Neuronal stem cell (in vitro differentiated cells): ENCODE data around the gene TACC3.
A peak's percentile ranks its signal among the peaks of the same experiment; 100 is the strongest.

Experiments
- DNase-seq: peaks from one replicate; pipeline ENCODE4 v3.0.0-alpha.2; 2013; ENCODE audit warnings: low spot score
- H2AFZ ChIP-seq: one replicate; pipeline ENCODE4 v1.6.1; 2013; ENCODE audit warnings: mild to moderate bottlenecking, low read length, inconsistent platforms
- H2AK5ac ChIP-seq: 2 replicates; pipeline ENCODE4 v1.6.1; 2013; ENCODE audit warnings: low read depth, mild to moderate bottlenecking, inconsistent platforms, low read length, moderate library complexity, mixed read lengths
- H2BK120ac ChIP-seq: 2 replicates; pipeline ENCODE4 v1.6.1; 2013; ENCODE audit warnings: low read depth, mild to moderate bottlenecking, inconsistent platforms, low read length, moderate library complexity, mixed read lengths
- H2BK12ac ChIP-seq: one replicate; pipeline ENCODE4 v1.6.1; 2013; ENCODE audit warnings: low read length, inconsistent platforms
- H2BK15ac ChIP-seq: 2 replicates; pipeline ENCODE4 v1.6.1; 2013; ENCODE audit warnings: mild to moderate bottlenecking, low read length, inconsistent platforms, mixed read lengths
- H2BK5ac ChIP-seq: one replicate; pipeline ENCODE4 v1.6.1; 2013; ENCODE audit warnings: inconsistent platforms, mild to moderate bottlenecking, low read length, moderate library complexity
- H3K14ac ChIP-seq: one replicate; pipeline ENCODE4 v1.6.1; 2013; ENCODE audit warnings: low read length, inconsistent platforms
- H3K18ac ChIP-seq: 2 replicates; pipeline ENCODE4 v1.6.1; 2013; ENCODE audit warnings: low read length, inconsistent platforms
- H3K23ac ChIP-seq: 2 replicates; pipeline ENCODE4 v1.6.1; 2013; ENCODE audit warnings: low read depth, mild to moderate bottlenecking, mixed read lengths, low read length, inconsistent platforms; ENCODE audit not compliant: poor library complexity
- H3K27ac ChIP-seq: replicated peaks from 3 replicates; pipeline ENCODE4 v1.5.1; 2013; ENCODE audit warnings: low read length, inconsistent platforms
- H3K27me3 ChIP-seq, 3 experiments: 2 replicates each; pipeline ENCODE4 v1.6.1; 2013; ENCODE audit warnings: low read length in 3 of 3, mild to moderate bottlenecking in 2 of 3, inconsistent platforms in 1 of 3, low read depth in 1 of 3, mixed read lengths in 1 of 3, moderate library complexity in 1 of 3; ENCODE audit not compliant: control insufficient read depth in 3 of 3, insufficient read depth in 3 of 3
- H3K36me3 ChIP-seq, 2 donors: replicated peaks in 1 of 2; 2 replicates each; pipeline ENCODE4 v1.6.1; 2013; ENCODE audit warnings: low read length in 2 of 2; ENCODE audit not compliant: control insufficient read depth in 2 of 2, insufficient read depth in 2 of 2
- H3K4ac ChIP-seq: 2 replicates; pipeline ENCODE4 v1.6.1; 2013; ENCODE audit warnings: inconsistent platforms, mild to moderate bottlenecking, low read length, moderate library complexity
- H3K4me1 ChIP-seq, 2 donors: 1 replicate in 1 of 2; 2 replicates in 1 of 2; pipeline ENCODE4 v1.6.1; 2013; ENCODE audit warnings: low read length in 2 of 2, low read depth in 1 of 2; ENCODE audit not compliant: control insufficient read depth in 2 of 2, insufficient read depth in 1 of 2
- H3K4me2 ChIP-seq: one replicate; pipeline ENCODE4 v1.6.1; 2013; ENCODE audit warnings: mild to moderate bottlenecking, low read length, inconsistent platforms; ENCODE audit not compliant: insufficient read depth, poor library complexity, severe bottlenecking
- H3K4me3 ChIP-seq, 2 donors: 2 replicates each; pipeline ENCODE4 v1.5.1; 2013; ENCODE audit warnings: low read length in 2 of 2, mild to moderate bottlenecking in 2 of 2, inconsistent platforms in 1 of 2, moderate library complexity in 1 of 2
- H3K79me1 ChIP-seq: one replicate; pipeline ENCODE4 v1.6.1; 2013; ENCODE audit warnings: low read depth, mild to moderate bottlenecking, inconsistent platforms, low read length, moderate library complexity
- H3K9ac ChIP-seq: one replicate; pipeline ENCODE4 v1.6.1; 2013; ENCODE audit warnings: mild to moderate bottlenecking, low read depth, low read length, inconsistent platforms; ENCODE audit not compliant: poor library complexity
- H3K9me3 ChIP-seq, 2 donors: replicated peaks in 1 of 2; 2 replicates each; pipeline versions ENCODE3 to v1.6.1; 2013; ENCODE audit warnings: low read length in 2 of 2, mild to moderate bottlenecking in 2 of 2, inconsistent platforms in 1 of 2, low read depth in 1 of 2, mixed read lengths in 1 of 2, moderate library complexity in 1 of 2; ENCODE audit not compliant: control insufficient read depth in 2 of 2, insufficient read depth in 1 of 2
- H4K8ac ChIP-seq: one replicate; pipeline ENCODE4 v1.6.1; 2013; ENCODE audit warnings: low read depth, mild to moderate bottlenecking, inconsistent platforms, low read length, moderate library complexity
- H4K91ac ChIP-seq: one replicate; pipeline ENCODE4 v1.6.1; 2013; ENCODE audit warnings: low read length, low read depth, mild to moderate bottlenecking, inconsistent platforms; ENCODE audit not compliant: poor library complexity
- WGBS, 2 donors: extraction: QIAGEN DNeasy Blood & Tissue Kit; methylation state at CpG; one replicate each; pipeline ENCODE4 v1.1.7; 2013; ENCODE audit warnings: missing lambda C conversion rate in 2 of 2, mixed read lengths in 1 of 2; ENCODE audit not compliant: insufficient read length in 2 of 2, insufficient replicate concordance in 1 of 2; ENCODE audit errors: extremely low coverage in 2 of 2; 5-methylcytosine and 5-hydroxymethylcytosine counted together

The TACC3 gene

DNA sequence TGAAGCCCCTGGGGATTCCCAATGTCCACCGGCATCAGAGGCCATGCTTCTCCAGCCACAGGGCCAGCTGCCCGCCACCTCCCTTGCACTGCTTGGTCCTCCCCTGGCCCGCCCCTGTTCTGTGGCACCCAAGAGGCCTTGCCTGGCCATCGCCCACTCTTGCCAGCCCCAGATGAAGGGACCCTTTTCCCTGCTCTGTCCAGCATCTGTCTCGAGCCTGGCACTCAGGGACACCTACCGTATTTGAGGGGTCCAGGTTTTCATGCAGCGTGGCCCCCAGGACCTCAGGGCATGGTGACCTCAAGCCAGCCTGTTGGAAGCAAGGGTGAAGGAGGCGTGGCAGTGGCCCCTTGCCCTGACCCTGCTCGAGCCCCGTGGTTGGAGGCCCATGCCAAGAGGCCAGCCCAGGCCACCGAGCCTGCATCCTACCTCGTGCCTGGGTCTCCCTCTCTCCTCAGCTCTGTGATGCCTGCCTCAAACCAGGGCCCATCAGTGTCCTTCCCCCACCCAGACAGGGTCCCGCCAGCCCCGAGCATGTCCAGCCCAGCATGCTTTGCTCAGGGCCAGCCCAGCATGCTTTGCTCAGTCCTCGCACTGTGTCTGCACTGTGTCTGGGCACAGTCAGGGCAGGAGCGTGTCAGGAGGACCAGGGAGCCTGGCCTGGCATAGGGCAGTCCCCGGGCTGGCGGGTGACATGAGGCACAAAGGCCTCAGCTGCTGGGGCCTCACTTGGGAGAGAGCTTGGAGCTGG lies 57.5 kb downstream of the TACC3 start:
- H4K91ac ChIP-seq, result peak overlapping the region; percentile 96
- peaks cover 3% of the 10 kb centered on the region for H3K79me1 ChIP-seq
- H3K27me3 ChIP-seq, result peaks cover 0 to 13% (median 1%) of the 10 kb centered on the region in 3 experiments
- H3K4me2 ChIP-seq, result no peak overlapping the region
- H3K36me3 ChIP-seq, result no peaks in the 10 kb centered on the region
- peak overlapping the region; percentile 95 for H2BK120ac ChIP-seq
- no peak overlapping the region for H3K4me3 ChIP-seq
- H2BK5ac ChIP-seq, result peak overlapping the region; percentile 93
- H3K4ac ChIP-seq, result peak overlapping the region; percentile 100
- peak overlapping the region; percentile 98 for H2BK15ac ChIP-seq
- H4K8ac ChIP-seq, result peak overlapping the region; percentile 20
- H3K23ac ChIP-seq, result peak overlapping the region; percentile 51
- H3K18ac ChIP-seq, result peak overlapping the region; percentile 99
- WGBS, 2 donors, result no CpG with 5 or more reads among the region's 18 CpGs
- peak overlapping the region; percentile 97 for H3K14ac ChIP-seq
- H3K9me3 ChIP-seq, result no peaks in the 10 kb centered on the region
- H2AFZ ChIP-seq, result peak overlapping the region; percentile 19
- peak overlapping the region; percentile 100 for H2AK5ac ChIP-seq
- DNase-seq, result no peak
- H3K9ac ChIP-seq, result peak overlapping the region; percentile 82
- H2BK12ac ChIP-seq, result peak overlapping the region; percentile 100
- peak overlapping the region; percentile 74 for H3K27ac ChIP-seq
- H3K4me1 ChIP-seq, result peaks cover 41 to 54% of the 10 kb centered on the region in 2 donors

DNA sequence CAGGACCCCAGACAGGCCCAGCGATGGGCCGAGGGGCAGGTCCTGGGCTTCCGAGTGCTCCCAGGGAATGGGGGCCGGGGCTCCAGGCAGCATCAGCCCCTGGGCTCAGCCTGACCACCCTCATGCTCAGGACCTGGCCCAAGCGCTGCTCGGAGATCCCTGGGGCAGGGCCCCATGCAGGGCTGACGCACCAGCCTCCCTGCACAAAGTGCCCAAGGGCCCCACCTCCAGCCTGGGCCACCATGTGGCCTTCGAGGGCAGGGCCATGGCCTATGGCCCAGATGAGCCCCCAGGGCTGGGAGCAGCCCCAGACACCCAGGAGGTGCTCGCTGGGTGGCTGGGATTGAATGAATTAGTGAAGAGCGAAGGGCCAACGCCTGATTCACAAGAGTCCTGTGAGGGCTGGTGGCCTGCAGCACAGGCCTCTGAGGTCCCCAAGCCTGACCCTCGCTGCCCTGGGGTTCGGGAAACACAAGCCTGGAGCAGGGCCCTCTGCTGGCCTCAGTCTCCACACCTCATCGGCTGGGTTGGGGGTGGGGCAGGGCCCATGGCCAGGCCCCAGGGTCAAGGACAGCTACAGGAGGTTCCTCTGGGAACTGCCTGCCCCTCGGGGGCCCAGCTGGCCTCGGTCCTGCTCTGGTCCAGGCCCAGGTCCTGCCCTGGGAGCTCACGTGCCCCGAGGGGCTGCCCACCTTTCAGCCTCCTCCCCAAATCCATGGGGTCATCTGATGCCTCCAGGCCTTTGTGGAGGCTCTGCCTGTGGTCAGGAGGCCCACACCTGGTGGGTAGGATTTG lies 58.5 kb downstream of the TACC3 start:
- Histone ChIP-seq H3K4me2 (no peak overlapping the region), H3K27ac (no peak overlapping the region), H3K9me3 (no peaks in the 10 kb centered on the region), H2BK120ac (peak overlapping the region; percentile 95), H2BK5ac (peak overlapping the region; percentile 93), H3K36me3 (no peaks in the 10 kb centered on the region), H3K18ac (peak overlapping the region; percentile 99), H4K8ac (no peak overlapping the region), H2BK12ac (peak overlapping the region; percentile 100), H3K79me1 (no peaks in the 10 kb centered on the region), H3K27me3 (peaks cover 0 to 4% (median 0%) of the 10 kb centered on the region in 3 experiments), H3K4ac (no peak overlapping the region), H3K4me3 (no peak overlapping the region), H2BK15ac (peak overlapping the region; percentile 98), H2AFZ (peak overlapping the region; percentile 38), H3K9ac (peak overlapping the region; percentile 60), H3K4me1 (peaks cover 40 to 57% of the 10 kb centered on the region in 2 donors), H3K23ac (peak overlapping the region; percentile 80), H4K91ac (peak overlapping the region; percentile 85), H2AK5ac (peak overlapping the region; percentile 100), H3K14ac (no peak overlapping the region)
- DNase-seq, result no peak
- WGBS, 2 donors, result no CpG with 5 or more reads among the region's 18 CpGs

DNA sequence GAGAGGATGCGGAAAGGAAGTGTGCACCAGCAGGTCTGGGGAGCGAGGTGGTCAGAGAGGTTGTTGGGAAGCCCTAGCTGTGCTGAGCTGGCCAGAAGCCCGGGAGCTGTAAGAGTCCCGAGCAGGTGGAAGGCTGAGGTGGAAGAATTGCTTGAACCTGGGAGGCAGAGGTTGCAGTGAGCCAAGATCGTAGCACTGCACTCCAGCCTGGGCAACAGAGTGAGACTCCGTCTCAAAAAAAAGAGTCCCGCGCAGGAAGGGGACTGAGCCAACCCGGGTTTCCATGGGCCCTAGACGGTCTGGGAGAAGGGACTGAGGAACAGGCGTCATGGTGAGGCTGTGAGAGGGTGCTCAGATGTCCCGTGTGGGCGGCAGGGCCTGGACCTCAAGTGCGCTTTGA lies 59.1 kb downstream of the TACC3 start:
- Histone ChIP-seq H3K27ac (no peak overlapping the region), H3K27me3 (peaks cover 0 to 2% (median 0%) of the 10 kb centered on the region in 3 experiments), H3K4me2 (no peak overlapping the region), H3K79me1 (no peaks in the 10 kb centered on the region), H3K18ac (peak overlapping the region; percentile 99), H3K4me3 (no peak overlapping the region), H2AFZ (no peak overlapping the region), H4K8ac (no peak overlapping the region), H2BK120ac (peak overlapping the region; percentile 95), H3K36me3 (no peaks in the 10 kb centered on the region), H3K9me3 (no peaks in the 10 kb centered on the region), H3K14ac (no peak overlapping the region), H2BK15ac (peak overlapping the region; percentile 98), H2AK5ac (peak overlapping the region; percentile 100), H3K9ac (no peak overlapping the region), H2BK12ac (peak overlapping the region; percentile 100), H3K4me1 (peaks cover 43 to 62% of the 10 kb centered on the region in 2 donors), H3K4ac (no peak overlapping the region), H2BK5ac (peak overlapping the region; percentile 53), H3K23ac (peak overlapping the region; percentile 80), H4K91ac (peak overlapping the region; percentile 85)
- WGBS, 2 donors, result no CpG with 5 or more reads among the region's 14 CpGs
- no peak for DNase-seq

DNA sequence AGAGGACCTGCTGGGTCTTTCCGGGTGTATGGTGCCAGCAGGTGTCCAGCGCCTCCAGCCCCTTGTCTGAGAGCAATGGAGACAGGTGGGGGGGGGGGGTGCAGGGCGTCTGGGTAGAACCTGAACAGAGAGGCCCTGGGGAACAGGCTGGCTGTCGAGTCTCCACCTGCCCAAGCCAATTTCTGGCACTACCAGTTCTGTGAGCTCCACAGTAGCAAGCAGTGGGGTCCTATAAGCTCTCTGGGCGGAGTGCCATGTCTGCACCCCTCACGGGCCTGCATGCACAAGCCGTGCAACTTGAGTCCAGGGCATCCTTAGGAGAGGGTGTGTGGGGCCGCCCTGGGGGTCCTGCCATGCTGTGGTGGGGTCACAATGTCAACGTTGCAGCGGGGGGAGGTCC lies 61.7 kb downstream of the TACC3 start:
- Histone ChIP-seq H3K9ac (no peak overlapping the region), H2BK15ac (peak overlapping the region; percentile 98), H3K79me1 (peaks cover 2% of the 10 kb centered on the region), H3K4me2 (no peak overlapping the region), H2BK120ac (no peak overlapping the region), H4K91ac (no peak overlapping the region), H3K4ac (no peak overlapping the region), H2BK5ac (no peak overlapping the region), H3K27ac (no peak overlapping the region), H3K18ac (no peak overlapping the region), H3K9me3 (no peaks in the 10 kb centered on the region), H4K8ac (no peak overlapping the region), H3K23ac (no peak overlapping the region), H2AK5ac (peak overlapping the region; percentile 94), H3K36me3 (no peaks in the 10 kb centered on the region), H3K4me1 (peaks cover 20 to 55% of the 10 kb centered on the region in 2 donors), H2AFZ (no peak overlapping the region), H3K14ac (no peak overlapping the region), H3K27me3 (peaks cover 0 to 11% (median 0%) of the 10 kb centered on the region in 3 experiments), H3K4me3 (no peak overlapping the region), H2BK12ac (no peak overlapping the region)
- no CpG with 5 or more reads among the region's 10 CpGs for WGBS, 2 donors
- DNase-seq, result no peak
